Measurements from ENCODE around the gene FAM107A. TPM values are rescaled to one million over a fixed set of nuclear protein-coding genes. Genes with fewer than 3 reads are reported as not detected.
A peak's percentile ranks its signal among the peaks of the same experiment; 100 is the strongest.
"Not testable (repeated sequence)": the region's sequence is repeated elsewhere in the genome, so short reads cannot be mapped to it uniquely, and the experiment has no call there.

FAM107A gene
- total RNA-seq, 1 experiment from 2014 or later: not detected

GRCh38 chr3:58528629-58529028, 48.6 kb downstream of the FAM107A start:
- no peak overlapping the region for H3K4me3 Mint-ChIP-seq (ENCODE audit: unreplicated experiment)
- peaks cover 20% of the 10 kb centered on the region for H3K4me1 ChIP-seq
- CTCF ChIA-PET: interaction anchor here (0.6 to 1.5 kb wide), 4 partner anchors 25 to 1425 kb away, joined by 3 to 4 read pairs (median 3); no protein-coding TSS in a partner anchor
- no peaks in the 10 kb centered on the region for H3K27me3 ChIP-seq (replicated peaks; ENCODE audit: control insufficient read depth, insufficient read depth, low read length)
- no TSS peak for BruUV-seq (replicated peaks)
- POLR2A ChIA-PET: no interaction called here
- no peak overlapping the region for H3K4me3 ChIP-seq (ENCODE audit: low read depth, low read length)
- no peaks in the 10 kb centered on the region for H3K27me3 Mint-ChIP-seq (ENCODE audit: insufficient read depth, unreplicated experiment)
- TF ChIP-seq CTCF (IDR thresholded peaks at IDR 0.05; ENCODE audit: insufficient read depth in 1 of 2, low read depth in 1 of 2, low read length in 1 of 2, severe bottlenecking in 1 of 2, unreplicated experiment in 1 of 2): no peak
- peaks cover 17% of the 10 kb centered on the region for H3K4me1 Mint-ChIP-seq (ENCODE audit: low read depth, unreplicated experiment)
- intact Hi-C loops (cut with micrococcal nuclease; ENCODE audit: unreplicated experiment): loop anchor here (1.0 to 5.0 kb wide), 2 partner anchors 39 to 102 kb away; no protein-coding TSS in a partner anchor
- H3K36me3 ChIP-seq (ENCODE audit: control insufficient read depth, insufficient read depth, low read length): peaks cover 1% of the 10 kb centered on the region
- no peak for DNase-seq
- no peaks in the 10 kb centered on the region for H3K9me3 Mint-ChIP-seq (ENCODE audit: unreplicated experiment)
- H3K27ac Mint-ChIP-seq (ENCODE audit: unreplicated experiment): no peak overlapping the region
- peaks cover 6% of the 10 kb centered on the region for H3K36me3 Mint-ChIP-seq (ENCODE audit: insufficient read depth, unreplicated experiment)
- H3K9me3 ChIP-seq: no peaks in the 10 kb centered on the region

GRCh38 chr3:58527440-58527839, 49.8 kb downstream of the FAM107A start:
- H3K9me3 Mint-ChIP-seq (ENCODE audit: unreplicated experiment); CTCF ChIA-PET; H3K36me3 ChIP-seq (ENCODE audit: control insufficient read depth, insufficient read depth, low read length); H3K4me1 Mint-ChIP-seq (ENCODE audit: low read depth, unreplicated experiment); BruUV-seq (replicated peaks); H3K27ac Mint-ChIP-seq (ENCODE audit: unreplicated experiment); DNase-seq; H3K4me3 Mint-ChIP-seq (ENCODE audit: unreplicated experiment); POLR2A ChIA-PET; H3K27me3 Mint-ChIP-seq (ENCODE audit: insufficient read depth, unreplicated experiment); H3K9me3 ChIP-seq; H3K4me3 ChIP-seq (ENCODE audit: low read depth, low read length); H3K27me3 ChIP-seq (replicated peaks; ENCODE audit: control insufficient read depth, insufficient read depth, low read length); H3K36me3 Mint-ChIP-seq (ENCODE audit: insufficient read depth, unreplicated experiment): not testable (repeated sequence)
- H3K4me1 ChIP-seq: peaks cover 22% of the 10 kb centered on the region
- intact Hi-C loops (cut with micrococcal nuclease; ENCODE audit: unreplicated experiment): loop anchor here (5.0 kb wide), 1 partner anchor 40 kb away; no protein-coding TSS in a partner anchor

GRCh38 chr3:58526515-58526957, 50.7 kb downstream of the FAM107A start:
- Mint-ChIP-seq H3K27ac (ENCODE audit: unreplicated experiment) (peak overlapping the region; percentile 27), H3K27me3 (ENCODE audit: insufficient read depth, unreplicated experiment) (no peaks in the 10 kb centered on the region), H3K4me3 (ENCODE audit: unreplicated experiment) (no peak overlapping the region), H3K4me1 (ENCODE audit: low read depth, unreplicated experiment) (peaks cover 11% of the 10 kb centered on the region), H3K9me3 (ENCODE audit: unreplicated experiment) (no peaks in the 10 kb centered on the region), H3K36me3 (ENCODE audit: insufficient read depth, unreplicated experiment) (peaks cover 6% of the 10 kb centered on the region)
- no peak for TF ChIP-seq CTCF (IDR thresholded peaks at IDR 0.05; ENCODE audit: insufficient read depth in 1 of 2, low read depth in 1 of 2, low read length in 1 of 2, severe bottlenecking in 1 of 2, unreplicated experiment in 1 of 2)
- peak in 1 of 2 experiments; percentile 46 for DNase-seq
- Histone ChIP-seq H3K36me3 (ENCODE audit: control insufficient read depth, insufficient read depth, low read length) (no peaks in the 10 kb centered on the region; the same call in 1 of the 2 replicates), H3K4me3 (ENCODE audit: low read depth, low read length) (no peak overlapping the region), H3K4me1 (peaks cover 25% of the 10 kb centered on the region), H3K27me3 (replicated peaks; ENCODE audit: control insufficient read depth, insufficient read depth, low read length) (no peaks in the 10 kb centered on the region), H3K9me3 (no peaks in the 10 kb centered on the region)
- no TSS peak for BruUV-seq (replicated peaks)
- intact Hi-C loops (cut with micrococcal nuclease; ENCODE audit: unreplicated experiment): loop anchor here (5.0 kb wide), 1 partner anchor 41 kb away; no protein-coding TSS in a partner anchor
- ChIA-PET POLR2A (no interaction called here), CTCF (interaction anchor here (0.6 to 1.2 kb wide), 2 partner anchors 35 to 1993 kb away, joined by 3 to 5 read pairs; partner anchors contain the start of gene KCTD6)

All from Caco-2 (cell line).